Caco-2 (cell line): Measurements from ENCODE around the gene TECRL. TPM values are rescaled to one million over a fixed set of nuclear protein-coding genes. Genes with fewer than 3 reads are reported as not detected.

ENCODE experiments used
- Bru-seq: library from RNA; stranded (reverse); fragments of 400-500 nt; gene quantifications from one replicate; lab custom pipeline; 2021; lab: Mats Ljungman, UMichigan
- BruChase-seq, 2 experiments: library from RNA; stranded (reverse); fragments of 400-500 nt; gene quantifications; one replicate each; lab custom pipeline; 2021; lab: Mats Ljungman, UMichigan
- BruUV-seq: library from RNA; stranded (reverse); fragments of 400-500 nt; replicated peaks from 2 replicates; lab custom pipeline; 2021; lab: Mats Ljungman, UMichigan
- CTCF ChIA-PET: fragments of 300-600 bp; sonication (Branson Sonifier 250); formaldehyde crosslinking; loops from one replicate; lab custom pipeline; 2022; ENCODE audit warnings: antibody characterized with exemption; lab: Charles Lee
- POLR2A ChIA-PET: fragments of 300-600 bp; sonication (Branson Sonifier 250); formaldehyde crosslinking; loops from one replicate; lab custom pipeline; 2022; ENCODE audit warnings: antibody characterized with exemption; lab: Charles Lee
- DNase-seq, 2 experiments: peaks; one replicate each; pipeline versions ENCODE4 v3.0.0 to v3.0.0-alpha.2; 2020 to 2022
- H3K27me3 ChIP-seq: replicated peaks from 2 replicates; pipeline ENCODE4 v1.6.0; 2011; ENCODE audit warnings: low read length; ENCODE audit not compliant: control insufficient read depth, insufficient read depth
- H3K36me3 ChIP-seq: 2 replicates; pipeline ENCODE4 v1.5.1; 2011; ENCODE audit warnings: low read length; ENCODE audit not compliant: control insufficient read depth, insufficient read depth
- H3K4me1 ChIP-seq: fragments of 250-450 bp; sonication (Bioruptor Pico); 2 replicates; pipeline ENCODE4 v1.5.1; 2020; ENCODE audit warnings: mild to moderate bottlenecking
- H3K4me3 ChIP-seq: 2 replicates; pipeline ENCODE4 v1.5.1; 2011; ENCODE audit warnings: low read depth, mild to moderate bottlenecking, control low read depth, low read length
- H3K9me3 ChIP-seq: fragments of 250-450 bp; sonication (Bioruptor Pico); 2 replicates; pipeline ENCODE4 v1.5.1; 2020; ENCODE audit warnings: mild to moderate bottlenecking, moderate library complexity
- H3K27ac Mint-ChIP-seq: one replicate; pipeline ENCODE4 v1.8.0; 2022; ENCODE audit warnings: mixed read lengths; ENCODE audit not compliant: unreplicated experiment
- H3K27me3 Mint-ChIP-seq: one replicate; pipeline ENCODE4 v1.8.0; 2022; ENCODE audit warnings: mixed read lengths; ENCODE audit not compliant: insufficient read depth, unreplicated experiment
- H3K36me3 Mint-ChIP-seq: one replicate; pipeline ENCODE4 v1.8.0; 2022; ENCODE audit warnings: mild to moderate bottlenecking, mixed read lengths; ENCODE audit not compliant: insufficient read depth, unreplicated experiment
- H3K4me1 Mint-ChIP-seq: one replicate; pipeline ENCODE4 v1.8.0; 2022; ENCODE audit warnings: low read depth, mixed read lengths; ENCODE audit not compliant: unreplicated experiment
- H3K4me3 Mint-ChIP-seq: one replicate; pipeline ENCODE4 v1.8.0; 2022; ENCODE audit warnings: mild to moderate bottlenecking, moderate library complexity, mixed read lengths; ENCODE audit not compliant: unreplicated experiment
- H3K9me3 Mint-ChIP-seq: one replicate; pipeline ENCODE4 v1.8.0; 2022; ENCODE audit warnings: mixed read lengths; ENCODE audit not compliant: unreplicated experiment
- CTCF ChIP-seq, 2 experiments: fragments of 200-600 bp in 1 of 2; IDR thresholded peaks; 1 replicate in 1 of 2; 2 replicates in 1 of 2; pipeline versions ENCODE4 v1.5.1 to v1.8.0; 2011 to 2022; ENCODE audit warnings: antibody characterized with exemption in 1 of 2, control low read depth in 1 of 2, inconsistent platforms in 1 of 2, low read depth in 1 of 2, low read length in 1 of 2, mild to moderate bottlenecking in 1 of 2, moderate library complexity in 1 of 2; ENCODE audit not compliant: insufficient read depth in 1 of 2, severe bottlenecking in 1 of 2, unreplicated experiment in 1 of 2
- intact Hi-C: fragments of 100-400 bp; cut with micrococcal nuclease; formaldehyde crosslinking; loops from one replicate; pipeline ENCODE4 v1.10.0; 2022; ENCODE audit not compliant: unreplicated experiment
- long read RNA-seq: library from polyadenylated mRNA; stranded (forward); transcript quantifications from one replicate; pipeline ENCODE4 v2.0.0, GENCODE V29; 2022
- total RNA-seq: library from RNA; stranded (reverse); gene quantifications from 2 replicates; pipeline ENCODE4 v1.2.3, GENCODE V29; 2022

Gene TECRL
- total RNA-seq (not detected in 2 replicates), Bru-seq, nascent RNA (not detected), BruChase-seq, experiment 1, labeled RNA remaining after a 2-hour chase (percentile 2 among the genes with signal in this experiment), BruChase-seq, experiment 2, labeled RNA remaining after a 6-hour chase (percentile 0 among the genes with signal in this experiment)
- long read RNA-seq = 0 reads

- no peaks in the 10 kb centered on the region for H3K36me3 ChIP-seq
- Mint-ChIP-seq H3K27ac (no peak within 1 kb of the TSS), H3K36me3 (no peaks in the 10 kb centered on the region), H3K4me1 (no peaks in the 10 kb centered on the region), H3K9me3 (no peaks in the 10 kb centered on the region), H3K4me3 (no peak within 1 kb of the TSS), H3K27me3 (no peaks in the 10 kb centered on the region)
- intact Hi-C loops = no loop called here
- POLR2A ChIA-PET = no interaction called here
- no peak for DNase-seq
- no peaks in the 10 kb centered on the region for H3K9me3 ChIP-seq
- TF ChIP-seq CTCF (IDR thresholded peaks at IDR 0.05; ENCODE audit: insufficient read depth in 1 of 2, low read depth in 1 of 2, low read length in 1 of 2, severe bottlenecking in 1 of 2, unreplicated experiment in 1 of 2) = no peak
- H3K4me1 ChIP-seq = no peaks in the 10 kb centered on the region
- BruUV-seq = no TSS peak
- H3K4me3 ChIP-seq = no peak within 1 kb of the TSS
- CTCF ChIA-PET = no interaction called here
- H3K27me3 ChIP-seq = no peaks in the 10 kb centered on the region
These were observed at the start of gene TECRL for GRCh38 chr4:64409300-64409699. Gene TECRL (minus strand): TSS chr4:64409450. CDS start chr4:64409351, 99 bp downstream.

GRCh38 chr4:64432674-64433073 is 23.4 kb upstream of the TECRL start:
- DNase-seq = no peak
- Mint-ChIP-seq H3K27me3 (no peaks in the 10 kb centered on the region), H3K36me3 (no peaks in the 10 kb centered on the region), H3K4me1 (no peaks in the 10 kb centered on the region), H3K4me3 (no peak overlapping the region), H3K27ac (no peak overlapping the region), H3K9me3 (peaks cover 35% of the 10 kb centered on the region)
- no peak for TF ChIP-seq CTCF (IDR thresholded peaks at IDR 0.05; ENCODE audit: insufficient read depth in 1 of 2, low read depth in 1 of 2, low read length in 1 of 2, severe bottlenecking in 1 of 2, unreplicated experiment in 1 of 2)
- no TSS peak for BruUV-seq
- no peak overlapping the region for H3K4me3 ChIP-seq
- CTCF ChIA-PET = no interaction called here
- no peaks in the 10 kb centered on the region for H3K27me3 ChIP-seq
- no peaks in the 10 kb centered on the region for H3K36me3 ChIP-seq
- intact Hi-C loops = no loop called here
- POLR2A ChIA-PET = no interaction called here
- no peaks in the 10 kb centered on the region for H3K4me1 ChIP-seq
- no peaks in the 10 kb centered on the region for H3K9me3 ChIP-seq

- Histone ChIP-seq H3K4me1 (no peaks in the 10 kb centered on the region), H3K36me3 (no peaks in the 10 kb centered on the region), H3K9me3 (no peaks in the 10 kb centered on the region), H3K27me3 (no peaks in the 10 kb centered on the region), H3K4me3 (no peak overlapping the region)
- Mint-ChIP-seq H3K27me3 (no peaks in the 10 kb centered on the region), H3K27ac (no peak overlapping the region), H3K9me3 (peaks cover 20% of the 10 kb centered on the region), H3K4me3 (no peak overlapping the region), H3K36me3 (no peaks in the 10 kb centered on the region), H3K4me1 (no peaks in the 10 kb centered on the region)
- intact Hi-C loops = no loop called here
- POLR2A ChIA-PET = no interaction called here
- no peak for DNase-seq
- CTCF ChIA-PET = no interaction called here
- BruUV-seq = no TSS peak
- TF ChIP-seq CTCF (IDR thresholded peaks at IDR 0.05; ENCODE audit: insufficient read depth in 1 of 2, low read depth in 1 of 2, low read length in 1 of 2, severe bottlenecking in 1 of 2, unreplicated experiment in 1 of 2) = no peak
These were observed 21.7 kb upstream of the TECRL start for GRCh38 chr4:64430933-64431332.
